Thyroid gland (tissue), 4 donors: ENCODE data around the gene EFNA4.

ENCODE experiments used
- POLR2A ChIP-seq, 2 donors: fragments of 450-650 bp; IDR thresholded peaks; one replicate each; pipeline ENCODE4 v1.6.1; 2017; ENCODE audit warnings: antibody characterized with exemption in 2 of 2, mild to moderate bottlenecking in 2 of 2, moderate library complexity in 1 of 2
- TF ChIP-seq, protein P1 (sequence below), 6 experiments: fragments of 200-600 bp in 3 of 6; fragments of 450-650 bp in 3 of 6; sonication (generic) in 3 of 6; IDR thresholded peaks; one replicate each; pipeline ENCODE4 v1.5.1; 2016 to 2019; ENCODE audit warnings: antibody characterized with exemption in 6 of 6, mild to moderate bottlenecking in 2 of 6, inconsistent platforms in 1 of 6, moderate library complexity in 1 of 6

- TF ChIP-seq, protein P1, sequence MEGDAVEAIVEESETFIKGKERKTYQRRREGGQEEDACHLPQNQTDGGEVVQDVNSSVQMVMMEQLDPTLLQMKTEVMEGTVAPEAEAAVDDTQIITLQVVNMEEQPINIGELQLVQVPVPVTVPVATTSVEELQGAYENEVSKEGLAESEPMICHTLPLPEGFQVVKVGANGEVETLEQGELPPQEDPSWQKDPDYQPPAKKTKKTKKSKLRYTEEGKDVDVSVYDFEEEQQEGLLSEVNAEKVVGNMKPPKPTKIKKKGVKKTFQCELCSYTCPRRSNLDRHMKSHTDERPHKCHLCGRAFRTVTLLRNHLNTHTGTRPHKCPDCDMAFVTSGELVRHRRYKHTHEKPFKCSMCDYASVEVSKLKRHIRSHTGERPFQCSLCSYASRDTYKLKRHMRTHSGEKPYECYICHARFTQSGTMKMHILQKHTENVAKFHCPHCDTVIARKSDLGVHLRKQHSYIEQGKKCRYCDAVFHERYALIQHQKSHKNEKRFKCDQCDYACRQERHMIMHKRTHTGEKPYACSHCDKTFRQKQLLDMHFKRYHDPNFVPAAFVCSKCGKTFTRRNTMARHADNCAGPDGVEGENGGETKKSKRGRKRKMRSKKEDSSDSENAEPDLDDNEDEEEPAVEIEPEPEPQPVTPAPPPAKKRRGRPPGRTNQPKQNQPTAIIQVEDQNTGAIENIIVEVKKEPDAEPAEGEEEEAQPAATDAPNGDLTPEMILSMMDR (IDR thresholded peaks at IDR 0.05): peak in 3 of 6 experiments; percentile 17 to 39 (median 23)
- TF ChIP-seq POLR2A (IDR thresholded peaks at IDR 0.05): no peak
These were observed 10.8 kb upstream of the EFNA4 start for GRCh38 chr1:155052439-155053395.
